Spleen (tissue), 11 donors: ENCODE measurements around the gene GALNTL6. TPM values are rescaled to one million over a fixed set of nuclear protein-coding genes. Genes with fewer than 3 reads are reported as not detected.

Experiments
- DNase-seq: peaks from one replicate; pipeline ENCODE4 v3.0.0-alpha.2; 2020
- H3K27ac ChIP-seq, 8 donors: fragments of 200-600 bp; sonication (generic) in 7 of 8; 1 replicate in 4 of 8; 2 replicates in 4 of 8; pipeline versions ENCODE4 v1.5.0 to v1.8.0; 2016 to 2021; ENCODE audit warnings: inconsistent platforms in 4 of 8, mild to moderate bottlenecking in 4 of 8, moderate library complexity in 1 of 8
- H3K27me3 ChIP-seq, 7 donors: fragments of 200-600 bp; sonication (generic) in 6 of 7; replicated peaks in 1 of 7; 1 replicate in 4 of 7; 2 replicates in 3 of 7; pipeline versions ENCODE4 v1.5.0 to v1.8.0; 2016 to 2021; ENCODE audit warnings: inconsistent platforms in 3 of 7, mild to moderate bottlenecking in 1 of 7
- H3K36me3 ChIP-seq, 6 donors: fragments of 200-600 bp; sonication (generic) in 5 of 6; 1 replicate in 4 of 6; 2 replicates in 2 of 6; pipeline versions ENCODE4 v1.5.0 to v1.8.0; 2016 to 2021; ENCODE audit warnings: inconsistent platforms in 2 of 6
- H3K4me1 ChIP-seq, 6 donors: fragments of 200-600 bp; sonication (generic) in 5 of 6; 1 replicate in 3 of 6; 2 replicates in 3 of 6; pipeline versions ENCODE4 v1.5.0 to v1.8.0; 2016 to 2021; ENCODE audit warnings: inconsistent platforms in 3 of 6
- H3K4me3 ChIP-seq, 8 donors: fragments of 200-600 bp; sonication (generic) in 7 of 8; 1 replicate in 4 of 8; 2 replicates in 4 of 8; pipeline versions ENCODE4 v1.5.0 to v1.8.0; 2016 to 2021; ENCODE audit warnings: inconsistent platforms in 4 of 8, mild to moderate bottlenecking in 4 of 8, moderate library complexity in 2 of 8
- H3K9me3 ChIP-seq, 8 donors: fragments of 200-600 bp; sonication (generic) in 7 of 8; 1 replicate in 4 of 8; 2 replicates in 4 of 8; pipeline versions ENCODE4 v1.5.0 to v1.8.0; 2016 to 2021; ENCODE audit warnings: inconsistent platforms in 4 of 8
- POLR2A ChIP-seq, 3 donors: fragments of 450-650 bp; IDR thresholded peaks; one replicate each; pipeline ENCODE4 v1.5.1; 2017; ENCODE audit warnings: antibody characterized with exemption in 3 of 3, mild to moderate bottlenecking in 1 of 3
- POLR2AphosphoS5 ChIP-seq, 3 donors: sonication (generic); formaldehyde crosslinking; IDR thresholded peaks; one replicate each; pipeline ENCODE4 v1.5.1; 2017; ENCODE audit warnings: antibody characterized with exemption in 3 of 3
- WGBS, 5 donors: extraction: QIAGEN DNeasy Blood & Tissue Kit in 3 of 5; methylation state at CpG; one replicate each; pipeline versions ENCODE4 v1.1.5 to v1.1.7; 2013 to 2018; 5-methylcytosine and 5-hydroxymethylcytosine counted together
- intact Hi-C: fragments of 100-400 bp; cut with DNase I; formaldehyde crosslinking; loops from one replicate; pipeline ENCODE4 v1.15.0; 2023; ENCODE audit warnings: low total_unique reads
- polyA plus RNA-seq, 3 donors: library from polyadenylated mRNA; stranded (reverse); fragments of 200-250 nt; gene quantifications; one replicate each; pipeline ENCODE4 v1.2.1, GENCODE V29; 2013
- total RNA-seq, 7 donors: library from RNA; depleted of rRNA in 3 of 7; stranded (reverse); fragments of >200 nt in 3 of 7; fragmentation: NEBNext Ultra II Directional in 4 of 7; extraction: Animal tissue kit (Norgen Biotek cat#: 25700) in 4 of 7; gene quantifications; one replicate each; pipeline versions ENCODE4 v1.1.0 to v1.2.1, GENCODE V29; 2016 to 2021
- TF ChIP-seq, protein P1 (sequence below), 11 experiments: fragments of 200-600 bp in 7 of 11; fragments of 450-650 bp in 4 of 11; sonication (generic) in 4 of 11; IDR thresholded peaks in 8 of 11; conservative IDR thresholded peaks in 3 of 11; 1 replicate in 7 of 11; 2 replicates in 4 of 11; pipeline versions ENCODE4 v1.4.0 to v1.8.0; 2016 to 2021; ENCODE audit warnings: antibody characterized with exemption in 11 of 11, inconsistent platforms in 4 of 11, mild to moderate bottlenecking in 1 of 11
- donor health status: healthy with polysubstance abuse.
- donor health status: DM: no; HTN: no; CAD: no; lungs with moderate emphysema.
- donor health status: DM: no; HTN: no; CAD: no.
- donor health status: Bipolar disorder and iron deficiency.
- donor health status: healthy.
- donor health status: DM: no; HTN: no; CAD: no.
- donor health status: DM: yes; HTN: yes; CAD: no.

Gene GALNTL6
- total and polyA plus RNA-seq, 10 donors = 3.2 to 12.5 (median 7.1) TPM

DNA sequence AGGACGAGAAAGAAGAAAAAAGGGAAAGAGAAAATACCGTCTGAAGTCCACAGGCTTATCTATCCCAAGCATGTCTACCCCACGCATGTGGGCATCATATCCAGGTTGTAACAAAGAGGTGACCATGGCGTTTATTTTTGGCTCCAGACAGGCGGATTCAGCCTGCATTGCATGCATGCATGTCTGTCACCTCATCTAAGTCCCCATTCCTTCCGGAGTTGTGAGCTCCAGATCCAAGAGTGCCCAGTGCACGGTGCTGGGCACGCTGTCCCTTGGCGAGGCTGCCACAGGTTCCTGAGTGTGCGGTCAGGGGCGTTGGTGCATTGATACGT is 905 bp upstream of the GALNTL6 start:
- no peak for TF ChIP-seq POLR2AphosphoS5 (IDR thresholded peaks at IDR 0.05)
- TF ChIP-seq, protein P1, sequence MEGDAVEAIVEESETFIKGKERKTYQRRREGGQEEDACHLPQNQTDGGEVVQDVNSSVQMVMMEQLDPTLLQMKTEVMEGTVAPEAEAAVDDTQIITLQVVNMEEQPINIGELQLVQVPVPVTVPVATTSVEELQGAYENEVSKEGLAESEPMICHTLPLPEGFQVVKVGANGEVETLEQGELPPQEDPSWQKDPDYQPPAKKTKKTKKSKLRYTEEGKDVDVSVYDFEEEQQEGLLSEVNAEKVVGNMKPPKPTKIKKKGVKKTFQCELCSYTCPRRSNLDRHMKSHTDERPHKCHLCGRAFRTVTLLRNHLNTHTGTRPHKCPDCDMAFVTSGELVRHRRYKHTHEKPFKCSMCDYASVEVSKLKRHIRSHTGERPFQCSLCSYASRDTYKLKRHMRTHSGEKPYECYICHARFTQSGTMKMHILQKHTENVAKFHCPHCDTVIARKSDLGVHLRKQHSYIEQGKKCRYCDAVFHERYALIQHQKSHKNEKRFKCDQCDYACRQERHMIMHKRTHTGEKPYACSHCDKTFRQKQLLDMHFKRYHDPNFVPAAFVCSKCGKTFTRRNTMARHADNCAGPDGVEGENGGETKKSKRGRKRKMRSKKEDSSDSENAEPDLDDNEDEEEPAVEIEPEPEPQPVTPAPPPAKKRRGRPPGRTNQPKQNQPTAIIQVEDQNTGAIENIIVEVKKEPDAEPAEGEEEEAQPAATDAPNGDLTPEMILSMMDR (IDR thresholded peaks at IDR 0.05 in 8 of 11, conservative IDR thresholded peaks at IDR 0.05 in 3 of 11) = no peak
- no peak for TF ChIP-seq POLR2A (IDR thresholded peaks at IDR 0.05)
- Histone ChIP-seq H3K9me3 (no peaks in the 10 kb centered on the region), H3K27ac (peak overlapping the region in 1 of 8 donors; percentile 80), H3K27me3 (peaks cover 0 to 40% (median 17%) of the 10 kb centered on the region in 7 donors), H3K4me3 (peak overlapping the region in 7 of 8 donors; percentile 32 to 74 (median 49)), H3K36me3 (no peaks in the 10 kb centered on the region), H3K4me1 (peaks cover 0 to 28% (median 11%) of the 10 kb centered on the region in 6 donors)
- 3 to 14% (median 6%) methylated on average over 12 of the region's 12 CpGs for WGBS, 5 donors
- no peak for DNase-seq
- intact Hi-C loops = no loop called here

DNA sequence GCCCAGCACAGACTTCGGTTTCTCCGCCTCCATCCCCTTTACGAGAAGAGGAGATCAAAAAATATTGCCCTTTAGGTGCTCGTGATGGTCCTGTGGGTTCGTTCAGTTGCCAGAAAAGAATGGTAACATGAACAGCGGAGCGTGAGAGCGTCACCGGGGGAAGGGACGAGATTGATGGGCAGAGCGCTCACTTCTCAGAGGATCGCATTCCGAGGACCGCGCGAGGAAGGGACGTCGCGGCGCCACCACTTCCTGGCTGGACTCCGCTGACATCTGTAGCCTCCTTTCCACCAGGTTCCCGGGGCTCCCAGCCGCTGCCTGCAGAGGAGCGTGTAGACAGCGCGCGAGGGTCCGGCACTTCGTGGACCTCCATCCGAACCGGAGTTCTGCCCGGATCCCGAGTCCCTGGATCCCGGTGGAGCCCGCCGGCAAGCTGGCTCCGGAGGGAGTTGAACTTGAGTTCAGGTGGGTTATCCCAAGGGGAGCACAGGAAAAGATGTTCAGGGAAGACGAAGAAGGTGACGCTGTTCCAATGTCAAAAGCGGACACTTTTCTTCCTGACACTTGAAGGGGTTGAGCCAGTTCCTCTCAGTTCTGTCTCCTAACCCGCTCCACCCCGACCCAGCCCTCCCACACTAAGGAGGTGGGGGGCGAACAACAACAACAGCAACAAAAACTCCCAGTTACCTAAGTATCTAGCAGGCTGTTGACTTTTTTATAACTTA is 484 bp downstream of the GALNTL6 start:
- TF ChIP-seq POLR2AphosphoS5 (IDR thresholded peaks at IDR 0.05) (peak in 1 of 3 donors; percentile 3), POLR2A (IDR thresholded peaks at IDR 0.05) (no peak)
- intact Hi-C loops = no loop called here
- H3K4me1 ChIP-seq = peaks cover 0 to 28% (median 11%) of the 10 kb centered on the region in 6 donors
- H3K9me3 ChIP-seq = no peaks in the 10 kb centered on the region
- no peaks in the 10 kb centered on the region for H3K36me3 ChIP-seq
- peak; percentile 80 for DNase-seq
- peak overlapping the region; percentile 31 to 74 (median 48) for H3K4me3 ChIP-seq
- peak overlapping the region in 3 of 8 donors; percentile 51 to 80 (median 62) for H3K27ac ChIP-seq
- peaks cover 0 to 40% (median 17%) of the 10 kb centered on the region in 7 donors for H3K27me3 ChIP-seq
- 5 to 25% (median 9%) methylated on average over 36 to 43 of the region's 43 CpGs for WGBS, 5 donors

DNA sequence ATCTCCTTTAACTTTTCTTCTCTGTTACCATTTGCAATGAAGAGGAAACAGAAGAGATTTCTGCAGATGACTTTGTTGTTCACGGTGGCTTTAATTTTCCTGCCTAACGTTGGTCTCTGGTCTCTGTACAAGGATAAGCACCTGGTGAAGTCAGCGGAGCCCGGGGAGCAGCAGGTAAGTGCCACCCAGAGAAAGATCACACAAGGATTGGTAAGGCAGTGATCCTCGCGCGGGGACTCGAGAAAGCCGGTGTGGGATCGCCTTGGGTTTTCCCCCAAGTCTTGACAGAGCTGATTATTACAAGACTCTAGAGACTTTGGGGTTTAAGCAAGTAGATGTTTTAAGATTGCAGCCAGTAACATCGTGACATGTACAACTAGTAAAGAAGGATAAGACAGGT is 1.3 kb downstream of the GALNTL6 start:
- no peak for DNase-seq
- Histone ChIP-seq H3K27me3 (peaks cover 0 to 40% (median 17%) of the 10 kb centered on the region in 7 donors), H3K4me3 (peak overlapping the region in 5 of 8 donors; percentile 4 to 74 (median 51)), H3K9me3 (no peaks in the 10 kb centered on the region), H3K4me1 (peaks cover 0 to 28% (median 11%) of the 10 kb centered on the region in 6 donors), H3K27ac (peak overlapping the region in 1 of 8 donors; percentile 80), H3K36me3 (no peaks in the 10 kb centered on the region)
- intact Hi-C loops = no loop called here
- 65 to 87% (median 71%) methylated on average over 11 of the region's 11 CpGs for WGBS, 5 donors
- TF ChIP-seq POLR2AphosphoS5 (IDR thresholded peaks at IDR 0.05) = no peak
- no peak for TF ChIP-seq POLR2A (IDR thresholded peaks at IDR 0.05)
- TF ChIP-seq, protein P1 (IDR thresholded peaks at IDR 0.05 in 8 of 11, conservative IDR thresholded peaks at IDR 0.05 in 3 of 11) = no peak

DNA sequence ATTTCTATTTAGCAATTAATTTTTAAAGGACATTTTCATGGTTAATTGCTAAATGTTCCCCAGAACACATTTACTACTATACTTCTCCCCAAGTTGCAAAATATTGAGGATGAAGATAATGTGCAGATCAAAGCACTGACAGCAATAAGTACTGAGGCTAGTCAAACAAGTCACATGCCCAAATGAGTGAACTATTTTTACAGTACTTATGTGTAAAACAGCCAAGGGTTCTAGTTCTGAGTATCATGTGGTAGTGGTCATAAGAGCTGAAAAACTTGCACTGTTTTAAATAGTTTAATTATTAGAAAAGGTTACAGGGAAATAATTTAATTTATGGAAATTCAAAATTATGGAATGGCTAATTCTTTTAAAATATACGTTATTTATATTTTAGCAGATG is 3.8 kb downstream of the GALNTL6 start:
- H3K4me3 ChIP-seq = no peak overlapping the region
- H3K4me1 ChIP-seq = peaks cover 0 to 25% (median 11%) of the 10 kb centered on the region in 6 donors
- DNase-seq = no peak
- WGBS, 5 donors = 59 to 86% (median 69%) methylated on average over 1 of the region's 1 CpG
- no peaks in the 10 kb centered on the region for H3K9me3 ChIP-seq
- TF ChIP-seq POLR2AphosphoS5 (IDR thresholded peaks at IDR 0.05) (no peak), POLR2A (IDR thresholded peaks at IDR 0.05) (no peak)
- TF ChIP-seq, protein P1 (IDR thresholded peaks at IDR 0.05 in 8 of 11, conservative IDR thresholded peaks at IDR 0.05 in 3 of 11) = no peak
- no peaks in the 10 kb centered on the region for H3K36me3 ChIP-seq
- peak overlapping the region in 2 of 8 donors; percentile 10 to 45 for H3K27ac ChIP-seq
- H3K27me3 ChIP-seq = peaks cover 0 to 35% (median 17%) of the 10 kb centered on the region in 7 donors
- intact Hi-C loops = no loop called here
